ENCODE data around the gene TMEM203. TPM values are rescaled to one million over a fixed set of nuclear protein-coding genes. Genes with fewer than 3 reads are reported as not detected.

TMEM203 gene
- total RNA-seq, 1 experiment from 2014 or later: 50.6 TPM

DNA sequence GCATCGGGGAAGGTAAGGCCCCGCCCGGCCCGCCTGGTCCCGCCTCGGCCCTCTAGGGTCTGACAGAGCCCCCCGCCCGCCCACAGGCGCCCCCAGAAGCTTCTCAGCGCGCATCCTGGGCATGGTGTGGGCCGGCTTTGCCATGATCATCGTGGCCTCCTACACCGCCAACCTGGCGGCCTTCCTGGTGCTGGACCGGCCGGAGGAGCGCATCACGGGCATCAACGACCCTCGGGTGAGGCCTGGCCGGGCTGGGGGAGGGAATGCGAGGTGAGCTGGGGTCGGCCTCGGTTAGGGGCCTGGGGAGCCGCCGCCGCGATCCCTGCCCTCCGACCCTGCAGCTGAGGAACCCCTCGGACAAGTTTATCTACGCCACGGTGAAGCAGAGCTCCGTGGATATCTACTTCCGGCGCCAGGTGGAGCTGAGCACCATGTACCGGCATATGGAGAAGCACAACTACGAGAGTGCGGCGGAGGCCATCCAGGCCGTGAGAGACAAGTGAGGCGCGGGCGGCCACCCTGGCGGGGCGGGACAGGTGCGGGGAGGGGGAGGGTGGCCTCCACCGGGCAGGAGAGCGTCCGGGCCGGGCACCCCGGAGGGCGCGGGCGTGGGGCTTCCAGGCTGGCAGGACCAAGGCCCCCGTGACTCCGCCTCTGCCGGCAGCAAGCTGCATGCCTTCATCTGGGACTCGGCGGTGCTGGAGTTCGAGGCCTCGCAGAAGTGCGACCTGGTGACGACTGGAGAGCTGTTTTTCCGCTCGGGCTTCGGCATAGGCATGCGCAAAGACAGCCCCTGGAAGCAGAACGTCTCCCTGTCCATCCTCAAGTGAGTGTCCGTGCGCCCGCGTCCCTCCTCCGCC lies 42.7 kb downstream of the TMEM203 start:
- ChIA-PET CTCF (interaction anchor here (0.6 to 3.7 kb wide), 19 partner anchors 13 to 400 kb away, joined by 3 to 40 read pairs (median 4); partner anchors contain the start of genes CYSRT1, NPDC1, RNF208 and RNF224), POLR2A (interaction anchor here (0.8 to 1.4 kb wide), 2 partner anchors 12 to 78 kb away, joined by 3 to 6 read pairs; partner anchors contain the start of gene TUBB4B)
- peak; percentile 12 for ATAC-seq
- Mint-ChIP-seq H3K27ac (no peak overlapping the region), H3K4me1 (no peaks in the 10 kb centered on the region), H3K4me3 (peak overlapping the region; percentile 62), H3K36me3 (no peaks in the 10 kb centered on the region), H3K27me3 (ENCODE audit: low read depth) (peaks cover 85% of the 10 kb centered on the region), H3K9me3 (no peaks in the 10 kb centered on the region)
- TF ChIP-seq, protein P1, sequence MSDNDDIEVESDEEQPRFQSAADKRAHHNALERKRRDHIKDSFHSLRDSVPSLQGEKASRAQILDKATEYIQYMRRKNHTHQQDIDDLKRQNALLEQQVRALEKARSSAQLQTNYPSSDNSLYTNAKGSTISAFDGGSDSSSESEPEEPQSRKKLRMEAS (CRISPR knock-in tag; IDR thresholded peaks at IDR 0.05): peak; percentile 15; the same call in 1 of the 2 replicates
- TF ChIP-seq ETV6 (CRISPR knock-in tag; IDR thresholded peaks at IDR 0.05) (peak; percentile 42; the same call in 1 of the 2 replicates), CTCF (IDR thresholded peaks at IDR 0.05) (no peak), NR3C1 (CRISPR knock-in tag; conservative IDR thresholded peaks at IDR 0.05; ENCODE audit: low read depth) (no peak)
- TF ChIP-seq, protein P2, sequence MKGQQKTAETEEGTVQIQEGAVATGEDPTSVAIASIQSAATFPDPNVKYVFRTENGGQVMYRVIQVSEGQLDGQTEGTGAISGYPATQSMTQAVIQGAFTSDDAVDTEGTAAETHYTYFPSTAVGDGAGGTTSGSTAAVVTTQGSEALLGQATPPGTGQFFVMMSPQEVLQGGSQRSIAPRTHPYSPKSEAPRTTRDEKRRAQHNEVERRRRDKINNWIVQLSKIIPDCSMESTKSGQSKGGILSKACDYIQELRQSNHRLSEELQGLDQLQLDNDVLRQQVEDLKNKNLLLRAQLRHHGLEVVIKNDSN (CRISPR knock-in tag; IDR thresholded peaks at IDR 0.05): 0 out of 2 replicates have a peak, but pooled peaks have one; percentile 12
- TF ChIP-seq, protein P3, sequence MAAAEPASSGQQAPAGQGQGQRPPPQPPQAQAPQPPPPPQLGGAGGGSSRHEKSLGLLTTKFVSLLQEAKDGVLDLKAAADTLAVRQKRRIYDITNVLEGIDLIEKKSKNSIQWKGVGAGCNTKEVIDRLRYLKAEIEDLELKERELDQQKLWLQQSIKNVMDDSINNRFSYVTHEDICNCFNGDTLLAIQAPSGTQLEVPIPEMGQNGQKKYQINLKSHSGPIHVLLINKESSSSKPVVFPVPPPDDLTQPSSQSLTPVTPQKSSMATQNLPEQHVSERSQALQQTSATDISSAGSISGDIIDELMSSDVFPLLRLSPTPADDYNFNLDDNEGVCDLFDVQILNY (CRISPR knock-in tag; IDR thresholded peaks at IDR 0.05): 0 out of 2 replicates have a peak, but pooled peaks have one; percentile 24
- peak; percentile 59 for DNase-seq (ENCODE audit: low spot score)

DNA sequence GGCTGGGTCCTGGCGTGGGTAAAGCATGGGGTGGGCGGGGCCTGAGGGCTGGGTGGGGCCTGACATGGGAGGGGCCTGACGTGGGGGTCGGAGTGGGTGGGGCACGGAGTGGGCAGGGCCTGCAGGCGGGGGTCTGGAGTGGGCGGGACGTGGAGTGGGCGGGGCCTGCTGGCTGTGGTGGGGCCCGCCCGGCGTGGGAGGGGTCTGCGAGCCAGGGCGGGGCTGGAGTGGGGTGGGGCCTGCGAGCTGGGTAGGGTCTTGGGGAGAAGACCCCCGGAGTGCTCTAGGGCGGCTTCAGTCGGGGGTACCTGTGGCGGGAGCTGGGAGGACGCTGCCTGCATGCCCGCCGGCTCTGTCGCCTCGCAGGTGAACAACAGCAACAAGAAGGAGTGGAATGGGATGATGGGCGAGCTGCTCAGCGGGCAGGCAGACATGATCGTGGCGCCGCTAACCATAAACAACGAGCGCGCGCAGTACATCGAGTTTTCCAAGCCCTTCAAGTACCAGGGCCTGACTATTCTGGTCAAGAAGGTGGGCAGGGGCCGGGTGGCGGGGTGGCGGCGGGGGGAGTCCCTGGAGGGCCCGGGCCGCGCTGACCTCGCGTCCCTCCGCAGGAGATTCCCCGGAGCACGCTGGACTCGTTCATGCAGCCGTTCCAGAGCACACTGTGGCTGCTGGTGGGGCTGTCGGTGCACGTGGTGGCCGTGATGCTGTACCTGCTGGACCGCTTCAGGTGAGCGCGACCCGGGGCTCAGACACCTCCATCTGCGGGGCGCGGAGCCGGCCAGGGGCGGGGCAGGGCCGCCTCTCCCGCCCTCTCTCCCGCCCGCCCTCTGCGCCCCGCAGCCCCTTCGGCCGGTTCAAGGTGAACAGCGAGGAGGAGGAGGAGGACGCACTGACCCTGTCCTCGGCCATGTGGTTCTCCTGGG lies 43.6 kb downstream of the TMEM203 start:
- Mint-ChIP-seq H3K9me3 (no peaks in the 10 kb centered on the region), H3K4me1 (no peaks in the 10 kb centered on the region), H3K27ac (no peak overlapping the region), H3K4me3 (peak overlapping the region; percentile 68), H3K27me3 (ENCODE audit: low read depth) (peaks cover 84% of the 10 kb centered on the region), H3K36me3 (no peaks in the 10 kb centered on the region)
- ChIA-PET POLR2A (interaction anchor here (1.0 to 1.4 kb wide), 2 partner anchors 13 to 94 kb away, joined by 3 to 6 read pairs; no protein-coding TSS in a partner anchor), CTCF (interaction anchor here (0.6 to 3.7 kb wide), 16 partner anchors 12 to 520 kb away, joined by 3 to 40 read pairs (median 4); partner anchors contain the start of genes NPDC1, RNF208, RNF224 and SSNA1)
- TF ChIP-seq ETV6 (CRISPR knock-in tag; IDR thresholded peaks at IDR 0.05) (no peak), MYBL2 (CRISPR knock-in tag; IDR thresholded peaks at IDR 0.05) (no peak), NR3C1 (CRISPR knock-in tag; conservative IDR thresholded peaks at IDR 0.05; ENCODE audit: low read depth) (no peak), ZNF416 (CRISPR knock-in tag; IDR thresholded peaks at IDR 0.05) (no peak), TCF7 (CRISPR knock-in tag; IDR thresholded peaks at IDR 0.05; ENCODE audit: low read depth) (no peak), EMX1 (CRISPR knock-in tag; IDR thresholded peaks at IDR 0.05) (no peak), NFATC4 (CRISPR knock-in tag; IDR thresholded peaks at IDR 0.05) (no peak), IRF2 (CRISPR knock-in tag; IDR thresholded peaks at IDR 0.05; ENCODE audit: borderline replicate concordance, low read depth) (no peak), ATF1 (CRISPR knock-in tag; IDR thresholded peaks at IDR 0.05) (no peak), TEAD1 (CRISPR knock-in tag; IDR thresholded peaks at IDR 0.05) (no peak), CREB1 (CRISPR knock-in tag; IDR thresholded peaks at IDR 0.05) (no peak)
- TF ChIP-seq, protein P4, sequence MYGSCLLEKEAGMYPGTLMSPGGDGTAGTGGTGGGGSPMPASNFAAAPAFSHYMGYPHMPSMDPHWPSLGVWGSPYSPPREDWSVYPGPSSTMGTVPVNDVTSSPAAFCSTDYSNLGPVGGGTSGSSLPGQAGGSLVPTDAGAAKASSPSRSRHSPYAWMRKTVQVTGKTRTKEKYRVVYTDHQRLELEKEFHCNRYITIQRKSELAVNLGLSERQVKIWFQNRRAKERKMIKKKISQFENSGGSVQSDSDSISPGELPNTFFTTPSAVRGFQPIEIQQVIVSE (CRISPR knock-in tag; IDR thresholded peaks at IDR 0.05; ENCODE audit: borderline replicate concordance): no peak
- TF ChIP-seq, protein P3 (CRISPR knock-in tag; IDR thresholded peaks at IDR 0.05): no peak
- TF ChIP-seq, protein P5, sequence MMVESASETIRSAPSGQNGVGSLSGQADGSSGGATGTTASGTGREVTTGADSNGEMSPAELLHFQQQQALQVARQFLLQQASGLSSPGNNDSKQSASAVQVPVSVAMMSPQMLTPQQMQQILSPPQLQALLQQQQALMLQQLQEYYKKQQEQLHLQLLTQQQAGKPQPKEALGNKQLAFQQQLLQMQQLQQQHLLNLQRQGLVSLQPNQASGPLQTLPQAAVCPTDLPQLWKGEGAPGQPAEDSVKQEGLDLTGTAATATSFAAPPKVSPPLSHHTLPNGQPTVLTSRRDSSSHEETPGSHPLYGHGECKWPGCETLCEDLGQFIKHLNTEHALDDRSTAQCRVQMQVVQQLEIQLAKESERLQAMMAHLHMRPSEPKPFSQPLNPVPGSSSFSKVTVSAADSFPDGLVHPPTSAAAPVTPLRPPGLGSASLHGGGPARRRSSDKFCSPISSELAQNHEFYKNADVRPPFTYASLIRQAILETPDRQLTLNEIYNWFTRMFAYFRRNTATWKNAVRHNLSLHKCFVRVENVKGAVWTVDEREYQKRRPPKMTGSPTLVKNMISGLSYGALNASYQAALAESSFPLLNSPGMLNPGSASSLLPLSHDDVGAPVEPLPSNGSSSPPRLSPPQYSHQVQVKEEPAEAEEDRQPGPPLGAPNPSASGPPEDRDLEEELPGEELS (CRISPR knock-in tag; IDR thresholded peaks at IDR 0.05): no peak
- peak; percentile 30 for ATAC-seq
- peak; percentile 73 for DNase-seq (ENCODE audit: low spot score)

Data from WTC11 (cell line).